ENCODE measurements around the gene MBLAC1.

MBLAC1 gene

GRCh38 chr7:100126931-100127865 is at the start of gene MBLAC1:
Gene MBLAC1, plus strand, starts transcription at chr7:100126967. Its CDS starts 429 bp downstream, at chr7:100127396.
- peak; percentile 79 to 83 for DNase-seq (ENCODE audit: low read depth in 2 of 2)

GRCh38 chr7:100077205-100077604 is 49.6 kb upstream of the MBLAC1 start:
- DNase-seq (ENCODE audit: low read depth in 2 of 2): no peak

GRCh38 chr7:100079024-100079560 is 47.7 kb upstream of the MBLAC1 start:
- DNase-seq (ENCODE audit: low read depth in 2 of 2): no peak

- no peak for DNase-seq (ENCODE audit: low read depth in 2 of 2)
Observed at GRCh38 chr7:100080907-100081534, 45.7 kb upstream of the MBLAC1 start.

GRCh38 chr7:100081535-100082102 is 45.1 kb upstream of the MBLAC1 start, which contains the start of gene ZNF3:
Gene ZNF3, minus strand, starts transcription at chr7:100081723. Its CDS starts 4,366 bp downstream, at chr7:100077357.
- peak; percentile 93 to 95 for DNase-seq (ENCODE audit: low read depth in 2 of 2)

- no peak for DNase-seq (ENCODE audit: low read depth in 2 of 2)
Observed at GRCh38 chr7:100082978-100083377, 43.8 kb upstream of the MBLAC1 start.

- no peak for DNase-seq (ENCODE audit: low read depth in 2 of 2)
Observed at GRCh38 chr7:100085515-100085914, 41.3 kb upstream of the MBLAC1 start.

GRCh38 chr7:100087055-100087750 is 39.6 kb upstream of the MBLAC1 start:
- no peak for DNase-seq (ENCODE audit: low read depth in 2 of 2)

- DNase-seq (ENCODE audit: low read depth in 2 of 2): no peak
Observed at GRCh38 chr7:100088095-100088620, 38.6 kb upstream of the MBLAC1 start.

- DNase-seq (ENCODE audit: low read depth in 2 of 2): peak; percentile 71 to 74
Observed at GRCh38 chr7:100088621-100089457, 37.9 kb upstream of the MBLAC1 start, which contains the start of gene COPS6. Gene COPS6, plus strand, starts transcription at chr7:100088969. Its CDS starts 22 bp downstream, at chr7:100088991.

- no peak for DNase-seq (ENCODE audit: low read depth in 2 of 2)
Observed at GRCh38 chr7:100089458-100090196, 37.1 kb upstream of the MBLAC1 start.

GRCh38 chr7:100090527-100091410 is 36.0 kb upstream of the MBLAC1 start:
- no peak for DNase-seq (ENCODE audit: low read depth in 2 of 2)

GRCh38 chr7:100091411-100092181 is 35.2 kb upstream of the MBLAC1 start:
- no peak for DNase-seq (ENCODE audit: low read depth in 2 of 2)

GRCh38 chr7:100093054-100093453 is 33.7 kb upstream of the MBLAC1 start:
- no peak for DNase-seq (ENCODE audit: low read depth in 2 of 2)

- no peak for DNase-seq (ENCODE audit: low read depth in 2 of 2)
Observed at GRCh38 chr7:100093498-100093897, 33.3 kb upstream of the MBLAC1 start.

- DNase-seq (ENCODE audit: low read depth in 2 of 2): no peak
Observed at GRCh38 chr7:100093925-100094486, 32.8 kb upstream of the MBLAC1 start.

- no peak for DNase-seq (ENCODE audit: low read depth in 2 of 2)
Observed at GRCh38 chr7:100095289-100095688, 31.5 kb upstream of the MBLAC1 start.

Data from stimulated activated CD8-positive, alpha-beta memory T cell treated with anti-CD3 and anti-CD28 coated beads, Interleukin-2, amount 100 ng/mL, for 1 hour (primary cell).